ENCODE data around the gene HPGDS.

GRCh38 chr4:94305466-94306225, 37.0 kb downstream of the HPGDS start:
- no peak for TF ChIP-seq CTCF (IDR thresholded peaks at IDR 0.05 in 4 of 5, conservative IDR thresholded peaks at IDR 0.05 in 1 of 5)
- TF ChIP-seq POLR2A (IDR thresholded peaks at IDR 0.05), result no peak
